ENCODE results near the gene TTC19.

- TF ChIP-seq EZH2 (IDR thresholded peaks at IDR 0.05; ENCODE audit: low read depth) (no peak), CTCF (conservative IDR thresholded peaks at IDR 0.05) (no peak)
Observed at GRCh38 chr17:16005636-16006035, 6.0 kb downstream of the TTC19 start.
